ENCODE results near the gene SIAH2.

SIAH2 gene

GRCh38 chr3:150746791-150747590 is 16.0 kb downstream of the SIAH2 start:
- no peak overlapping the region for H3K27ac ChIP-seq (ENCODE audit: poor library complexity, severe bottlenecking)
- ATAC-seq (ENCODE audit: low read depth): no peak
- peaks cover 27% of the 10 kb centered on the region for H3K36me3 ChIP-seq (ENCODE audit: low read depth)
- no peak for DNase-seq (ENCODE audit: low spot score)
- TF ChIP-seq CTCF (IDR thresholded peaks at IDR 0.05; ENCODE audit: poor library complexity, severe bottlenecking): no peak
- peaks cover 28% of the 10 kb centered on the region for H3K4me1 ChIP-seq (ENCODE audit: insufficient read depth, poor library complexity, severe bottlenecking)
- H3K4me3 ChIP-seq (ENCODE audit: severe bottlenecking): no peak overlapping the region
- no peaks in the 10 kb centered on the region for H3K27me3 ChIP-seq (ENCODE audit: insufficient read depth, poor library complexity, severe bottlenecking)
- no peaks in the 10 kb centered on the region for H3K9me3 ChIP-seq (ENCODE audit: severe bottlenecking)

GRCh38 chr3:150745832-150746231 is 17.1 kb downstream of the SIAH2 start:
- Histone ChIP-seq H3K36me3 (ENCODE audit: low read depth) (peaks cover 31% of the 10 kb centered on the region), H3K27me3 (ENCODE audit: insufficient read depth, poor library complexity, severe bottlenecking) (no peaks in the 10 kb centered on the region), H3K9me3 (ENCODE audit: severe bottlenecking) (no peaks in the 10 kb centered on the region), H3K4me3 (ENCODE audit: severe bottlenecking) (no peak overlapping the region), H3K4me1 (ENCODE audit: insufficient read depth, poor library complexity, severe bottlenecking) (peaks cover 22% of the 10 kb centered on the region), H3K27ac (ENCODE audit: poor library complexity, severe bottlenecking) (peak overlapping the region; percentile 78)
- no peak for TF ChIP-seq CTCF (IDR thresholded peaks at IDR 0.05; ENCODE audit: poor library complexity, severe bottlenecking)
- ATAC-seq (ENCODE audit: low read depth) (no peak), DNase-seq (ENCODE audit: low spot score) (no peak)

- H3K36me3 ChIP-seq (ENCODE audit: low read depth): peaks cover 24% of the 10 kb centered on the region
- no peak overlapping the region for H3K4me3 ChIP-seq (ENCODE audit: severe bottlenecking)
- DNase-seq (ENCODE audit: low spot score): no peak
- TF ChIP-seq CTCF (IDR thresholded peaks at IDR 0.05; ENCODE audit: poor library complexity, severe bottlenecking): no peak
- H3K9me3 ChIP-seq (ENCODE audit: severe bottlenecking): no peaks in the 10 kb centered on the region
- ATAC-seq (ENCODE audit: low read depth): no peak
- H3K27ac ChIP-seq (ENCODE audit: poor library complexity, severe bottlenecking): peak overlapping the region; percentile 78
- no peaks in the 10 kb centered on the region for H3K27me3 ChIP-seq (ENCODE audit: insufficient read depth, poor library complexity, severe bottlenecking)
- H3K4me1 ChIP-seq (ENCODE audit: insufficient read depth, poor library complexity, severe bottlenecking): peaks cover 22% of the 10 kb centered on the region
Observed at GRCh38 chr3:150744919-150745211, 18.1 kb downstream of the SIAH2 start.

- peaks cover 22% of the 10 kb centered on the region for H3K4me1 ChIP-seq (ENCODE audit: insufficient read depth, poor library complexity, severe bottlenecking)
- no peak overlapping the region for H3K4me3 ChIP-seq (ENCODE audit: severe bottlenecking)
- no peaks in the 10 kb centered on the region for H3K27me3 ChIP-seq (ENCODE audit: insufficient read depth, poor library complexity, severe bottlenecking)
- TF ChIP-seq CTCF (IDR thresholded peaks at IDR 0.05; ENCODE audit: poor library complexity, severe bottlenecking): no peak
- no peaks in the 10 kb centered on the region for H3K9me3 ChIP-seq (ENCODE audit: severe bottlenecking)
- peak overlapping the region; percentile 78 for H3K27ac ChIP-seq (ENCODE audit: poor library complexity, severe bottlenecking)
- DNase-seq (ENCODE audit: low spot score) (no peak), ATAC-seq (ENCODE audit: low read depth) (peak; percentile 54; the same call in 2 of the 3 replicates)
- peaks cover 20% of the 10 kb centered on the region for H3K36me3 ChIP-seq (ENCODE audit: low read depth)
Observed at GRCh38 chr3:150744041-150744918, 18.7 kb downstream of the SIAH2 start.
